ENCODE results near the gene CACNA1F.

DNA sequence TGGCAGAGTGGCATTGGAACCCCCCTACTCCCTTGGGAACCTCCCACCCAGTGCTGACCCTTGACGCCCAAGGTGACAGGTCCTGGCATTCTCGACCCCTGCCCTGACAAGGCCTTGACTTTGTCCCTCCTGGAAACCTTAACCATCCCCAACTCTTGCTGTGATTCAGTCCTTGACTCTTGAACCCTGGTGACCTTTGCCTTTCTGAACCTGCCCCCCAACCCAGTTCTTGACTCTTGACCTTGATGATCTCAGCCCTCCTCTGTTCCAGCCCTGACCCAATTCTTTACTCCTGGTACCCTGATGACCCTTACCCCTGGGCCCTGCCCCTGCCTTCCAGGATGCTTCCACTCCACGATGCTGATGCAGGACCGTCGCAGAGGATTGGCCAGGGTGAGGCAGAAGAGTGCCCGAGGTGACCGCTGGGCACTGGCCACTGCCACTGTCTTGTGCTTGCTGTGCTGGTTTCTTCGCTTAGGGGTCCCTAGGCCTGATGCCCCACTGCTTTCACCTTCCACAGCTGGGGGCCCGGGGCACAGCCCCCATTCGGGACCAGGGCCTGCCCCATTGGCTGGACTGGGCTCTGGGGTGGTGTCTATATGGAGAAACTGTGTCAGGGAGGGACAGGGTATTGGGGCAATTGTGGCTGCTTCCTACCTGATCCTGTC lies 1.7 kb downstream of the CACNA1F start:
- TF ChIP-seq, protein P1, sequence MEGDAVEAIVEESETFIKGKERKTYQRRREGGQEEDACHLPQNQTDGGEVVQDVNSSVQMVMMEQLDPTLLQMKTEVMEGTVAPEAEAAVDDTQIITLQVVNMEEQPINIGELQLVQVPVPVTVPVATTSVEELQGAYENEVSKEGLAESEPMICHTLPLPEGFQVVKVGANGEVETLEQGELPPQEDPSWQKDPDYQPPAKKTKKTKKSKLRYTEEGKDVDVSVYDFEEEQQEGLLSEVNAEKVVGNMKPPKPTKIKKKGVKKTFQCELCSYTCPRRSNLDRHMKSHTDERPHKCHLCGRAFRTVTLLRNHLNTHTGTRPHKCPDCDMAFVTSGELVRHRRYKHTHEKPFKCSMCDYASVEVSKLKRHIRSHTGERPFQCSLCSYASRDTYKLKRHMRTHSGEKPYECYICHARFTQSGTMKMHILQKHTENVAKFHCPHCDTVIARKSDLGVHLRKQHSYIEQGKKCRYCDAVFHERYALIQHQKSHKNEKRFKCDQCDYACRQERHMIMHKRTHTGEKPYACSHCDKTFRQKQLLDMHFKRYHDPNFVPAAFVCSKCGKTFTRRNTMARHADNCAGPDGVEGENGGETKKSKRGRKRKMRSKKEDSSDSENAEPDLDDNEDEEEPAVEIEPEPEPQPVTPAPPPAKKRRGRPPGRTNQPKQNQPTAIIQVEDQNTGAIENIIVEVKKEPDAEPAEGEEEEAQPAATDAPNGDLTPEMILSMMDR (IDR thresholded peaks at IDR 0.05): no peak
- TF ChIP-seq, protein P2, sequence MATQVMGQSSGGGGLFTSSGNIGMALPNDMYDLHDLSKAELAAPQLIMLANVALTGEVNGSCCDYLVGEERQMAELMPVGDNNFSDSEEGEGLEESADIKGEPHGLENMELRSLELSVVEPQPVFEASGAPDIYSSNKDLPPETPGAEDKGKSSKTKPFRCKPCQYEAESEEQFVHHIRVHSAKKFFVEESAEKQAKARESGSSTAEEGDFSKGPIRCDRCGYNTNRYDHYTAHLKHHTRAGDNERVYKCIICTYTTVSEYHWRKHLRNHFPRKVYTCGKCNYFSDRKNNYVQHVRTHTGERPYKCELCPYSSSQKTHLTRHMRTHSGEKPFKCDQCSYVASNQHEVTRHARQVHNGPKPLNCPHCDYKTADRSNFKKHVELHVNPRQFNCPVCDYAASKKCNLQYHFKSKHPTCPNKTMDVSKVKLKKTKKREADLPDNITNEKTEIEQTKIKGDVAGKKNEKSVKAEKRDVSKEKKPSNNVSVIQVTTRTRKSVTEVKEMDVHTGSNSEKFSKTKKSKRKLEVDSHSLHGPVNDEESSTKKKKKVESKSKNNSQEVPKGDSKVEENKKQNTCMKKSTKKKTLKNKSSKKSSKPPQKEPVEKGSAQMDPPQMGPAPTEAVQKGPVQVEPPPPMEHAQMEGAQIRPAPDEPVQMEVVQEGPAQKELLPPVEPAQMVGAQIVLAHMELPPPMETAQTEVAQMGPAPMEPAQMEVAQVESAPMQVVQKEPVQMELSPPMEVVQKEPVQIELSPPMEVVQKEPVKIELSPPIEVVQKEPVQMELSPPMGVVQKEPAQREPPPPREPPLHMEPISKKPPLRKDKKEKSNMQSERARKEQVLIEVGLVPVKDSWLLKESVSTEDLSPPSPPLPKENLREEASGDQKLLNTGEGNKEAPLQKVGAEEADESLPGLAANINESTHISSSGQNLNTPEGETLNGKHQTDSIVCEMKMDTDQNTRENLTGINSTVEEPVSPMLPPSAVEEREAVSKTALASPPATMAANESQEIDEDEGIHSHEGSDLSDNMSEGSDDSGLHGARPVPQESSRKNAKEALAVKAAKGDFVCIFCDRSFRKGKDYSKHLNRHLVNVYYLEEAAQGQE (IDR thresholded peaks at IDR 0.05; ENCODE audit: insufficient read depth in 1 of 2, low read depth in 2 of 2, low read length in 1 of 2): no peak
